ENCODE data around the gene PDZD7.

- no peak for TF ChIP-seq CTCF (IDR thresholded peaks at IDR 0.05)
- TF ChIP-seq POLR2A (IDR thresholded peaks at IDR 0.05; ENCODE audit: low read depth), result no peak
Observed at GRCh38 chr10:100995181-100995580, 35.7 kb downstream of the PDZD7 start.

All from esophagus muscularis mucosa (tissue), 3 donors.